Trophoblast cell (in vitro differentiated cells and primary cell): ENCODE measurements around the gene ABCC4.
A peak's percentile ranks its signal among the peaks of the same experiment; 100 is the strongest.

Experiments
- DNase-seq, 2 donors: peaks; one replicate each; pipeline ENCODE4 v3.0.0-alpha.2; 2016
- H2AFZ ChIP-seq: 2 replicates; pipeline ENCODE4 v1.6.1; 2013; ENCODE audit warnings: low read length, moderate library complexity, mild to moderate bottlenecking; ENCODE audit not compliant: insufficient read depth, poor library complexity
- H2AK5ac ChIP-seq: 2 replicates; pipeline ENCODE4 v1.6.1; 2013; ENCODE audit warnings: mild to moderate bottlenecking, low read length
- H2BK120ac ChIP-seq: 2 replicates; pipeline ENCODE4 v1.6.1; 2013; ENCODE audit warnings: low read length, mild to moderate bottlenecking, moderate library complexity; ENCODE audit not compliant: insufficient read depth, poor library complexity
- H2BK12ac ChIP-seq: 2 replicates; pipeline ENCODE4 v1.6.1; 2013; ENCODE audit warnings: mild to moderate bottlenecking, low read length, moderate library complexity
- H2BK5ac ChIP-seq: 2 replicates; pipeline ENCODE4 v1.6.1; 2013; ENCODE audit warnings: low read length, low read depth, moderate library complexity, mild to moderate bottlenecking; ENCODE audit not compliant: poor library complexity
- H3K14ac ChIP-seq: 2 replicates; pipeline ENCODE4 v1.6.1; 2013; ENCODE audit warnings: mild to moderate bottlenecking, low read length
- H3K18ac ChIP-seq: 2 replicates; pipeline ENCODE4 v1.6.1; 2013; ENCODE audit warnings: mild to moderate bottlenecking, low read length
- H3K23ac ChIP-seq: 2 replicates; pipeline ENCODE4 v1.6.1; 2013; ENCODE audit warnings: low read length
- H3K27ac ChIP-seq: 2 replicates; pipeline ENCODE4 v1.5.1; 2013; ENCODE audit warnings: low read depth, mild to moderate bottlenecking, inconsistent platforms, low read length, moderate library complexity
- H3K27me3 ChIP-seq: 2 replicates; pipeline ENCODE4 v1.6.1; 2013; ENCODE audit warnings: inconsistent platforms, mild to moderate bottlenecking, low read length, moderate library complexity; ENCODE audit not compliant: insufficient read depth
- H3K36me3 ChIP-seq, 2 experiments: 1 replicate in 1 of 2; 2 replicates in 1 of 2; pipeline ENCODE4 v1.6.1; 2013; ENCODE audit warnings: low read length in 2 of 2, mild to moderate bottlenecking in 2 of 2, moderate library complexity in 1 of 2; ENCODE audit not compliant: insufficient read depth in 2 of 2, control insufficient read depth in 1 of 2
- H3K4ac ChIP-seq: 2 replicates; pipeline ENCODE4 v1.6.1; 2013; ENCODE audit warnings: low read depth, mild to moderate bottlenecking, low read length, moderate library complexity
- H3K4me1 ChIP-seq, 2 experiments: 1 replicate in 1 of 2; 2 replicates in 1 of 2; pipeline ENCODE4 v1.6.1; 2013; ENCODE audit warnings: low read length in 2 of 2, mild to moderate bottlenecking in 2 of 2, moderate library complexity in 1 of 2; ENCODE audit not compliant: insufficient read depth in 2 of 2, control insufficient read depth in 1 of 2
- H3K4me2 ChIP-seq: 2 replicates; pipeline ENCODE4 v1.6.1; 2013; ENCODE audit warnings: inconsistent platforms, mild to moderate bottlenecking, low read length, moderate library complexity
- H3K4me3 ChIP-seq: 2 replicates; pipeline ENCODE4 v1.5.1; 2013; ENCODE audit warnings: mild to moderate bottlenecking, low read depth, low read length, inconsistent platforms
- H3K79me1 ChIP-seq: one replicate; pipeline ENCODE4 v1.6.1; 2013; ENCODE audit warnings: low read length
- H3K79me2 ChIP-seq: 2 replicates; pipeline ENCODE4 v1.6.1; 2013; ENCODE audit warnings: low read length, mild to moderate bottlenecking; ENCODE audit not compliant: control insufficient read depth, insufficient read depth, poor library complexity
- H3K9ac ChIP-seq: 2 replicates; pipeline ENCODE4 v1.6.1; 2013; ENCODE audit warnings: mild to moderate bottlenecking, low read length
- H3K9me3 ChIP-seq: 2 replicates; pipeline ENCODE4 v1.6.1; 2013; ENCODE audit warnings: low read depth, mild to moderate bottlenecking, control low read depth, inconsistent platforms, low read length; ENCODE audit not compliant: insufficient read depth
- H4K12ac ChIP-seq: 2 replicates; pipeline ENCODE4 v1.6.1; 2013; ENCODE audit warnings: low read depth, mild to moderate bottlenecking, low read length, moderate library complexity
- H4K8ac ChIP-seq: 2 replicates; pipeline ENCODE4 v1.6.1; 2013; ENCODE audit warnings: low read depth, mild to moderate bottlenecking, low read length, moderate library complexity
- H4K91ac ChIP-seq: one replicate; pipeline ENCODE4 v1.6.1; 2013; ENCODE audit warnings: low read depth, mild to moderate bottlenecking, low read length, moderate library complexity
- WGBS: extraction: QIAGEN DNeasy Blood & Tissue Kit; methylation state at CpG from one replicate; pipeline ENCODE4 v1.1.7; 2013; ENCODE audit warnings: missing lambda C conversion rate; ENCODE audit not compliant: insufficient read length, insufficient coverage; ENCODE audit errors: extremely low coverage; 5-methylcytosine and 5-hydroxymethylcytosine counted together

The ABCC4 gene

GRCh38 chr13:95258619-95259194 is 42.5 kb downstream of the ABCC4 start:
- Histone ChIP-seq H4K12ac (no peak overlapping the region), H3K23ac (no peak overlapping the region), H2AFZ (no peak overlapping the region), H3K4ac (no peak overlapping the region), H3K9ac (no peak overlapping the region), H3K27me3 (no peaks in the 10 kb centered on the region), H3K36me3 (no peaks in the 10 kb centered on the region), H2BK120ac (no peak overlapping the region), H3K14ac (no peak overlapping the region), H2BK5ac (no peak overlapping the region), H3K4me1 (no peaks in the 10 kb centered on the region), H2AK5ac (no peak overlapping the region), H3K27ac (no peak overlapping the region), H2BK12ac (no peak overlapping the region), H3K79me2 (no peaks in the 10 kb centered on the region), H3K18ac (no peak overlapping the region), H3K4me3 (no peak overlapping the region), H3K79me1 (no peaks in the 10 kb centered on the region), H4K91ac (no peak overlapping the region), H3K4me2 (no peak overlapping the region), H3K9me3 (no peaks in the 10 kb centered on the region), H4K8ac (no peak overlapping the region)
- no peak for DNase-seq
- WGBS = no CpG with 5 or more reads among the region's 9 CpGs

- H3K4me2 ChIP-seq = no peak overlapping the region
- WGBS = 100% methylated on average over 1 of the region's 5 CpGs
- DNase-seq = no peak
Measured at GRCh38 chr13:95258098-95258497, 43.2 kb downstream of the ABCC4 start.

GRCh38 chr13:95256091-95256490 is 45.2 kb downstream of the ABCC4 start:
- peak; percentile 75 to 83 for DNase-seq
- Histone ChIP-seq H2BK12ac (no peak overlapping the region), H4K91ac (no peak overlapping the region), H3K4me2 (no peak overlapping the region), H2BK5ac (no peak overlapping the region), H3K4me3 (no peak overlapping the region), H3K79me1 (no peaks in the 10 kb centered on the region), H3K27ac (no peak overlapping the region), H3K23ac (no peak overlapping the region), H3K4ac (no peak overlapping the region), H3K27me3 (no peaks in the 10 kb centered on the region), H3K9me3 (no peaks in the 10 kb centered on the region), H3K36me3 (no peaks in the 10 kb centered on the region), H3K14ac (no peak overlapping the region), H4K8ac (no peak overlapping the region), H3K4me1 (no peaks in the 10 kb centered on the region), H2AFZ (no peak overlapping the region), H3K79me2 (no peaks in the 10 kb centered on the region), H3K9ac (no peak overlapping the region), H3K18ac (no peak overlapping the region), H2AK5ac (no peak overlapping the region), H4K12ac (no peak overlapping the region), H2BK120ac (no peak overlapping the region)
- WGBS = no CpG with 5 or more reads among the region's 7 CpGs

More at GRCh38 chr13:95258098-95258497, 43.2 kb downstream of the ABCC4 start:
- Histone ChIP-seq H3K4me1 (no peaks in the 10 kb centered on the region), H4K8ac (no peak overlapping the region), H3K27me3 (no peaks in the 10 kb centered on the region), H3K79me2 (no peaks in the 10 kb centered on the region), H3K9ac (no peak overlapping the region), H3K36me3 (no peaks in the 10 kb centered on the region), H4K91ac (no peak overlapping the region), H3K79me1 (no peaks in the 10 kb centered on the region), H3K4ac (no peak overlapping the region), H3K27ac (no peak overlapping the region), H2AFZ (no peak overlapping the region), H3K23ac (no peak overlapping the region), H4K12ac (no peak overlapping the region), H3K4me3 (peak overlapping the region; percentile 30), H2BK120ac (no peak overlapping the region), H2AK5ac (no peak overlapping the region), H3K9me3 (no peaks in the 10 kb centered on the region), H2BK12ac (no peak overlapping the region), H2BK5ac (no peak overlapping the region), H3K18ac (no peak overlapping the region), H3K14ac (no peak overlapping the region)

GRCh38 chr13:95255072-95255732 is 46.0 kb downstream of the ABCC4 start:
- H4K8ac ChIP-seq = no peak overlapping the region
- H3K27ac ChIP-seq = no peak overlapping the region
- H2BK5ac ChIP-seq = no peak overlapping the region
- H4K91ac ChIP-seq = no peak overlapping the region
- H3K79me1 ChIP-seq = no peaks in the 10 kb centered on the region
- no peak overlapping the region for H2AK5ac ChIP-seq
- no peaks in the 10 kb centered on the region for H3K27me3 ChIP-seq
- no peaks in the 10 kb centered on the region for H3K79me2 ChIP-seq
- H2BK120ac ChIP-seq = no peak overlapping the region
- H3K4me3 ChIP-seq = no peak overlapping the region
- no peak for DNase-seq
- H3K36me3 ChIP-seq = no peaks in the 10 kb centered on the region
- H3K18ac ChIP-seq = no peak overlapping the region
- H4K12ac ChIP-seq = no peak overlapping the region
- H2BK12ac ChIP-seq = no peak overlapping the region
- no peak overlapping the region for H3K4me2 ChIP-seq
- H2AFZ ChIP-seq = no peak overlapping the region
- no peaks in the 10 kb centered on the region for H3K9me3 ChIP-seq
- H3K4ac ChIP-seq = no peak overlapping the region
- WGBS = 100% methylated on average over 3 of the region's 13 CpGs
- H3K23ac ChIP-seq = no peak overlapping the region
- no peak overlapping the region for H3K9ac ChIP-seq
- H3K4me1 ChIP-seq = no peaks in the 10 kb centered on the region
- H3K14ac ChIP-seq = no peak overlapping the region
